H1 (cell line): ENCODE measurements around the gene RBM42. TPM values are rescaled to one million over a fixed set of nuclear protein-coding genes. Genes with fewer than 3 reads are reported as not detected.
A peak's percentile ranks its signal among the peaks of the same experiment; 100 is the strongest.

Experiments used
- CTCF ChIA-PET: fragments of 300-600 bp; sonication (Branson Sonifier 250); formaldehyde crosslinking; loops from one replicate; lab custom pipeline; 2021; ENCODE audit not compliant: partially characterized antibody; lab: Charles Lee
- POLR2A ChIA-PET: fragments of 300-600 bp; sonication (Branson Sonifier 250); formaldehyde crosslinking; loops from one replicate; lab custom pipeline; 2021; ENCODE audit warnings: inconsistent platforms; ENCODE audit not compliant: partially characterized antibody; lab: Charles Lee
- DNase-seq, 2 experiments: peaks; one replicate each; pipeline versions ENCODE4 v3.0.0 to v3.0.0-alpha.2; 2010 to 2022; ENCODE audit warnings: low spot score in 2 of 2, low read depth in 1 of 2, mixed read lengths in 1 of 2
- FAIRE-seq: peaks from 2 replicates; lab custom pipeline; 2011; peaks lifted over from hg19 to GRCh38; lab: Jason Lieb, UNC
- H2AFZ ChIP-seq: 2 replicates; pipeline ENCODE4 v1.8.1; 2012; ENCODE audit warnings: low read length, inconsistent platforms
- H2AK5ac ChIP-seq: 2 replicates; pipeline ENCODE4 v1.6.1; 2013; ENCODE audit warnings: low read depth, low read length
- H2BK120ac ChIP-seq: replicated peaks from 2 replicates; pipeline ENCODE3; 2013; ENCODE audit warnings: low read depth, low read length, inconsistent platforms
- H2BK12ac ChIP-seq: 2 replicates; pipeline ENCODE4 v1.6.1; 2013; ENCODE audit warnings: low read depth, low read length
- H2BK15ac ChIP-seq: 2 replicates; pipeline ENCODE4 v1.6.1; 2013; ENCODE audit warnings: low read length
- H2BK20ac ChIP-seq: 2 replicates; pipeline ENCODE4 v1.6.1; 2013; ENCODE audit warnings: low read length
- H2BK5ac ChIP-seq: 2 replicates; pipeline ENCODE4 v1.6.1; 2013; ENCODE audit warnings: low read depth, low read length
- H3K14ac ChIP-seq: 2 replicates; pipeline ENCODE4 v1.6.1; 2013; ENCODE audit warnings: inconsistent platforms; ENCODE audit not compliant: insufficient read length
- H3K18ac ChIP-seq: 2 replicates; pipeline ENCODE4 v1.6.1; 2013; ENCODE audit warnings: low read length; ENCODE audit errors: extremely low read depth
- H3K23ac ChIP-seq: 2 replicates; pipeline ENCODE4 v1.6.1; 2013; ENCODE audit warnings: inconsistent platforms; ENCODE audit not compliant: insufficient read length
- H3K23me2 ChIP-seq: 2 replicates; pipeline ENCODE4 v1.6.1; 2013; ENCODE audit warnings: low read depth, low read length
- H3K27ac ChIP-seq: 2 replicates; pipeline ENCODE4 v1.6.1; 2011; ENCODE audit warnings: low read depth, low read length, inconsistent platforms
- H3K27me3 ChIP-seq, 4 experiments: replicated peaks in 1 of 4; 1 replicate in 1 of 4; 2 replicates in 3 of 4; pipeline versions ENCODE4 v1.6.1 to v1.8.1; 2011 to 2013; ENCODE audit warnings: low read length in 3 of 4, mild to moderate bottlenecking in 3 of 4, inconsistent platforms in 2 of 4, mixed read lengths in 2 of 4, moderate library complexity in 1 of 4; ENCODE audit not compliant: control insufficient read depth in 3 of 4, insufficient read depth in 3 of 4; ENCODE audit errors: extremely low read depth in 1 of 4
- H3K36me3 ChIP-seq, 4 experiments: 2 replicates each; pipeline versions ENCODE4 v1.6.1 to v1.8.1; 2011 to 2013; ENCODE audit warnings: mild to moderate bottlenecking in 4 of 4, low read length in 3 of 4, moderate library complexity in 2 of 4, control low read depth in 1 of 4, inconsistent platforms in 1 of 4; ENCODE audit not compliant: insufficient read depth in 4 of 4, control insufficient read depth in 2 of 4
- H3K4ac ChIP-seq: replicated peaks from 2 replicates; pipeline ENCODE3; 2013; ENCODE audit warnings: low read length, low read depth, mixed read lengths, inconsistent platforms; ENCODE audit not compliant: insufficient read length
- H3K4me1 ChIP-seq, 4 experiments: replicated peaks in 1 of 4; 1 replicate in 1 of 4; 2 replicates in 3 of 4; pipeline versions ENCODE4 v1.6.1 to v1.8.1; 2011 to 2013; ENCODE audit warnings: low read length in 3 of 4, inconsistent platforms in 2 of 4, mixed read lengths in 1 of 4; ENCODE audit not compliant: insufficient read depth in 4 of 4, control insufficient read depth in 3 of 4
- H3K4me2 ChIP-seq, 2 experiments: 2 replicates each; pipeline versions ENCODE4 v1.6.1 to v1.8.1; 2011 to 2013; ENCODE audit warnings: low read depth in 2 of 2, low read length in 2 of 2, control low read depth in 1 of 2, inconsistent platforms in 1 of 2, mild to moderate bottlenecking in 1 of 2; ENCODE audit not compliant: insufficient read depth in 1 of 2
- H3K4me3 ChIP-seq, 4 experiments: fragments of 200-600, 300-600 bp in 1 of 4; sonication (generic), shearing (Covaris generic), sonication (Bioruptor Twin) in 1 of 4; 2 replicates each; pipeline versions ENCODE4 v1.5.1 to v1.8.1; 2011 to 2016; ENCODE audit warnings: low read length in 4 of 4, low read depth in 3 of 4, control low read depth in 2 of 4, inconsistent platforms in 2 of 4, mild to moderate bottlenecking in 2 of 4, mixed read lengths in 1 of 4, moderate library complexity in 1 of 4; ENCODE audit not compliant: insufficient read depth in 2 of 4; ENCODE audit errors: extremely low read depth in 1 of 4
- H3K56ac ChIP-seq: replicated peaks from 2 replicates; pipeline ENCODE3; 2013; ENCODE audit warnings: low read depth, mild to moderate bottlenecking, mixed read lengths, low read length, inconsistent platforms; ENCODE audit not compliant: insufficient read length
- H3K79me1 ChIP-seq: 2 replicates; pipeline ENCODE4 v1.6.1; 2013; ENCODE audit warnings: low read depth, low read length, control low read depth
- H3K79me2 ChIP-seq, 2 experiments: 2 replicates each; pipeline versions ENCODE4 v1.6.1 to v1.8.1; 2012 to 2013; ENCODE audit warnings: low read length in 2 of 2, mild to moderate bottlenecking in 2 of 2, inconsistent platforms in 1 of 2; ENCODE audit not compliant: insufficient read depth in 2 of 2, control insufficient read depth in 1 of 2
- H3K9ac ChIP-seq, 4 experiments: replicated peaks in 1 of 4; 1 replicate in 1 of 4; 2 replicates in 3 of 4; pipeline versions ENCODE4 v1.6.1 to v1.8.1; 2011 to 2013; ENCODE audit warnings: low read depth in 3 of 4, low read length in 3 of 4, control low read depth in 2 of 4, mild to moderate bottlenecking in 2 of 4, moderate library complexity in 2 of 4, inconsistent platforms in 1 of 4; ENCODE audit errors: extremely low read depth in 1 of 4
- H3K9me3 ChIP-seq, 2 experiments: 2 replicates each; pipeline versions ENCODE4 v1.6.1 to v1.8.1; 2012 to 2013; ENCODE audit warnings: mild to moderate bottlenecking in 2 of 2, moderate library complexity in 2 of 2, control low read depth in 1 of 2, inconsistent platforms in 1 of 2, low read depth in 1 of 2, low read length in 1 of 2, mixed read lengths in 1 of 2; ENCODE audit not compliant: insufficient read depth in 2 of 2
- H4K20me1 ChIP-seq, 2 experiments: replicated peaks in 1 of 2; 2 replicates each; pipeline versions ENCODE3 to v1.8.1; 2011 to 2013; ENCODE audit warnings: inconsistent platforms in 2 of 2, low read length in 2 of 2, mild to moderate bottlenecking in 1 of 2; ENCODE audit not compliant: insufficient read depth in 2 of 2, control insufficient read depth in 1 of 2
- H4K5ac ChIP-seq: 2 replicates; pipeline ENCODE4 v1.6.1; 2013; ENCODE audit warnings: low read length, low read depth, mixed read lengths, inconsistent platforms; ENCODE audit not compliant: insufficient read length
- H4K8ac ChIP-seq: 2 replicates; pipeline ENCODE4 v1.8.0; 2013; ENCODE audit warnings: mild to moderate bottlenecking, moderate library complexity, low read length, inconsistent platforms; ENCODE audit not compliant: insufficient read depth; ENCODE audit errors: extremely low read depth
- H4K91ac ChIP-seq: replicated peaks from 2 replicates; pipeline ENCODE3; 2013; ENCODE audit warnings: low read length, mixed read lengths, inconsistent platforms; ENCODE audit not compliant: insufficient read length
- BCL11A ChIP-seq, 2 experiments: IDR thresholded peaks; one replicate each; pipeline ENCODE4 v1.6.1; 2011; ENCODE audit warnings: low read depth in 2 of 2, low read length in 2 of 2, mild to moderate bottlenecking in 2 of 2
- SP1 ChIP-seq: IDR thresholded peaks from 2 replicates; pipeline ENCODE4 v1.6.1; 2011; ENCODE audit warnings: low read depth, low read length
- SP2 ChIP-seq: IDR thresholded peaks from 2 replicates; pipeline ENCODE4 v1.6.1; 2012; ENCODE audit warnings: mild to moderate bottlenecking, low read length, inconsistent platforms
- WGBS, 2 experiments: shearing (Covaris generic) in 1 of 2; methylation state at CpG; one replicate each; pipeline versions ENCODE4 v1.1.6 to v1.1.7; 2013 to 2015; ENCODE audit warnings: low lambda C conversion rate in 2 of 2, mixed read lengths in 2 of 2, inconsistent platforms in 1 of 2, low coverage in 1 of 2, missing lambda C conversion rate in 1 of 2; ENCODE audit not compliant: insufficient replicate concordance in 2 of 2, insufficient coverage in 1 of 2, insufficient read length in 1 of 2; ENCODE audit errors: extremely low coverage in 1 of 2, missing lambda C conversion rate in 1 of 2; 5-methylcytosine and 5-hydroxymethylcytosine counted together
- polyA plus RNA-seq, 7 experiments: library from polyadenylated mRNA; depleted of rRNA in 3 of 7; stranded (reverse) in 5 of 7; unstranded in 2 of 7; fragments of >200 nt in 5 of 7; fragments of 200-250 nt in 2 of 7; gene quantifications; 1 replicate in 5 of 7; 2 replicates in 1 of 7; 4 replicates in 1 of 7; pipeline versions ENCODE4 v1.2.1 to v1.2.3, GENCODE V29; 2011 to 2013; ENCODE audit warnings: missing spikeins in 2 of 7, mixed read lengths in 2 of 7
- total RNA-seq: library from RNA; stranded (reverse); fragmentation: NEBNext Ultra II Directional; extraction: Animal tissue kit (Norgen Biotek cat#: 25700); gene quantifications from 2 replicates; pipeline ENCODE4 v1.2.1, GENCODE V29; 2021

Gene RBM42
- total and polyA plus RNA-seq, 2 of the 8 experiments (the other 6 are each of a cell fraction or from before 2014, with no cell fraction given) = 59.8 to 80.8 TPM

- H3K4ac ChIP-seq = no peak overlapping the region
- no peak for DNase-seq
- H3K14ac ChIP-seq = no peak overlapping the region
- H2BK12ac ChIP-seq = no peak overlapping the region
- ChIA-PET POLR2A (interaction anchor here (1.1 to 4.0 kb wide), 2 partner anchors 15 to 42 kb away, joined by 3 to 16 read pairs; partner anchors contain the start of gene HAUS5), CTCF (interaction anchor here (0.7 to 2.0 kb wide), 3 partner anchors 33 to 48 kb away, joined by 3 to 9 read pairs (median 7); partner anchors contain the start of gene ATP4A)
- H4K20me1 ChIP-seq = no peaks in the 10 kb centered on the region
- H3K4me1 ChIP-seq = no peaks in the 10 kb centered on the region
- H4K91ac ChIP-seq = no peak overlapping the region
- H3K23me2 ChIP-seq = no peaks in the 10 kb centered on the region; the same call in 1 of the 2 replicates
- no peak overlapping the region for H2BK20ac ChIP-seq
- H3K56ac ChIP-seq = no peak overlapping the region
- TF ChIP-seq BCL11A (IDR thresholded peaks at IDR 0.05; ENCODE audit: low read depth in 2 of 2, low read length in 2 of 2) (no peak), SP2 (peak; percentile 25; the same call in 1 of the 2 replicates), SP1 (peak; percentile 89)
- H3K23ac ChIP-seq = no peak overlapping the region
- peak; percentile 28 for FAIRE-seq
- H4K8ac ChIP-seq = no peak overlapping the region; the same call in 1 of the 2 replicates
- H3K27me3 ChIP-seq = peaks cover 0 to 3% (median 0%) of the 10 kb centered on the region in 4 experiments; a peak in 2 of 7 replicates
- no peak overlapping the region for H2BK120ac ChIP-seq
- no peak overlapping the region for H3K4me3 ChIP-seq
- no peak overlapping the region for H2AFZ ChIP-seq
- H3K4me2 ChIP-seq = no peak overlapping the region
- H3K36me3 ChIP-seq = no peaks in the 10 kb centered on the region
- H3K18ac ChIP-seq = no peak overlapping the region
- no peak overlapping the region for H2BK15ac ChIP-seq
- no peaks in the 10 kb centered on the region for H3K79me2 ChIP-seq
- WGBS, 2 experiments = 90% methylated on average over 4 of the region's 4 CpGs; no CpG with 5 or more reads in 1 of the 2 experiments
- no peak overlapping the region for H3K27ac ChIP-seq
- H4K5ac ChIP-seq = no peak overlapping the region
- H3K79me1 ChIP-seq = no peaks in the 10 kb centered on the region
- H2AK5ac ChIP-seq = no peak overlapping the region
- H3K9ac ChIP-seq = no peak overlapping the region
- H2BK5ac ChIP-seq = no peak overlapping the region
- H3K9me3 ChIP-seq = no peaks in the 10 kb centered on the region
Measured at GRCh38 chr19:35596366-35596999, 32.4 kb upstream of the RBM42 start.
